DND-41 (cell line): ENCODE results near the gene DUT.

Experiments used
- ATAC-seq: fragments of 200-7000 bp; cut with Tn5 transposase; 3 replicates; pipeline ENCODE4 v1.9.1; 2021; ENCODE audit warnings: low read depth; ENCODE audit not compliant: insufficient read depth
- DNase-seq: peaks from one replicate; pipeline ENCODE4 v3.0.0-alpha.2; 2020
- H2AFZ ChIP-seq: 2 replicates; pipeline ENCODE4 v1.6.0; 2012; ENCODE audit warnings: low read depth, low read length
- H3K27ac ChIP-seq: 2 replicates; pipeline ENCODE4 v1.5.1; 2012; ENCODE audit warnings: low read length, inconsistent platforms
- H3K27me3 ChIP-seq: fragments of 200-600 bp; sonication (generic); 2 replicates; pipeline ENCODE4 v1.6.0; 2012; ENCODE audit warnings: low read length, mild to moderate bottlenecking, inconsistent platforms; ENCODE audit not compliant: insufficient read depth, poor library complexity
- H3K36me3 ChIP-seq: 2 replicates; pipeline ENCODE4 v1.5.1; 2012; ENCODE audit warnings: low read length, inconsistent platforms; ENCODE audit not compliant: insufficient read depth
- H3K4me1 ChIP-seq: 2 replicates; pipeline ENCODE4 v1.5.1; 2012; ENCODE audit warnings: mild to moderate bottlenecking, low read length; ENCODE audit not compliant: insufficient read depth
- H3K4me2 ChIP-seq: 2 replicates; pipeline ENCODE4 v1.6.0; 2012; ENCODE audit warnings: mild to moderate bottlenecking, moderate library complexity, low read length, inconsistent platforms; ENCODE audit not compliant: insufficient read depth
- H3K4me3 ChIP-seq, 2 experiments: fragments of 200-600 bp in 1 of 2; shearing (Covaris generic) in 1 of 2; 2 replicates each; pipeline ENCODE4 v1.5.1; 2012 to 2016; ENCODE audit warnings: inconsistent platforms in 2 of 2, low read length in 2 of 2, mild to moderate bottlenecking in 2 of 2, low read depth in 1 of 2, moderate library complexity in 1 of 2
- H3K79me2 ChIP-seq: 2 replicates; pipeline ENCODE4 v1.6.0; 2012; ENCODE audit warnings: low read length, inconsistent platforms; ENCODE audit not compliant: insufficient read depth
- H3K9ac ChIP-seq: 2 replicates; pipeline ENCODE4 v1.6.0; 2012; ENCODE audit warnings: low read depth, mild to moderate bottlenecking, inconsistent platforms, low read length, moderate library complexity
- H3K9me3 ChIP-seq: 2 replicates; pipeline ENCODE4 v1.5.1; 2012; ENCODE audit warnings: low read length, moderate library complexity, mild to moderate bottlenecking, inconsistent platforms; ENCODE audit not compliant: insufficient read depth, severe bottlenecking
- H4K20me1 ChIP-seq: 2 replicates; pipeline ENCODE4 v1.6.0; 2012; ENCODE audit warnings: low read length; ENCODE audit not compliant: insufficient read depth
- CTCF ChIP-seq: IDR thresholded peaks from 2 replicates; pipeline ENCODE4 v1.5.1; 2012; ENCODE audit warnings: borderline replicate concordance, low read length, moderate library complexity, mild to moderate bottlenecking; ENCODE audit not compliant: poor library complexity, severe bottlenecking; ENCODE audit errors: extremely low read depth
- EZH2 ChIP-seq: IDR thresholded peaks from 3 replicates; pipeline ENCODE4 v1.6.1; 2012; ENCODE audit warnings: borderline replicate concordance, low read depth, mild to moderate bottlenecking, moderate library complexity, low read length, inconsistent platforms; ENCODE audit not compliant: severe bottlenecking

DUT gene

GRCh38 chr15:48366584-48367312 is 35.5 kb downstream of the DUT start:
- Histone ChIP-seq H3K9me3 (no peaks in the 10 kb centered on the region), H3K27me3 (no peaks in the 10 kb centered on the region), H3K4me2 (no peak overlapping the region), H4K20me1 (no peaks in the 10 kb centered on the region), H3K79me2 (no peaks in the 10 kb centered on the region), H3K27ac (no peak overlapping the region), H2AFZ (no peak overlapping the region), H3K4me1 (no peaks in the 10 kb centered on the region), H3K36me3 (no peaks in the 10 kb centered on the region), H3K4me3 (no peak overlapping the region), H3K9ac (no peak overlapping the region)
- TF ChIP-seq EZH2, result no peak
- DNase-seq (no peak), ATAC-seq (no peak)

- no peak overlapping the region for H3K9ac ChIP-seq
- no peaks in the 10 kb centered on the region for H3K9me3 ChIP-seq
- no peaks in the 10 kb centered on the region for H3K79me2 ChIP-seq
- no peak overlapping the region for H2AFZ ChIP-seq
- H3K4me3 ChIP-seq, result no peak overlapping the region
- no peak overlapping the region for H3K4me2 ChIP-seq
- no peak overlapping the region for H3K27ac ChIP-seq
- no peaks in the 10 kb centered on the region for H4K20me1 ChIP-seq
- ATAC-seq, result no peak
- H3K27me3 ChIP-seq, result no peaks in the 10 kb centered on the region
- H3K36me3 ChIP-seq, result no peaks in the 10 kb centered on the region
- no peak for DNase-seq
- no peaks in the 10 kb centered on the region for H3K4me1 ChIP-seq
- no peak for TF ChIP-seq CTCF
- no peak for TF ChIP-seq EZH2
These were observed 36.3 kb downstream of the DUT start for GRCh38 chr15:48367483-48367882.

GRCh38 chr15:48370460-48370859 is 39.2 kb downstream of the DUT start:
- Histone ChIP-seq H3K9ac (no peak overlapping the region), H3K4me2 (no peak overlapping the region), H3K27me3 (no peaks in the 10 kb centered on the region), H3K36me3 (no peaks in the 10 kb centered on the region), H3K79me2 (no peaks in the 10 kb centered on the region), H3K27ac (no peak overlapping the region), H2AFZ (no peak overlapping the region), H3K4me1 (no peaks in the 10 kb centered on the region), H3K4me3 (no peak overlapping the region), H4K20me1 (no peaks in the 10 kb centered on the region), H3K9me3 (no peaks in the 10 kb centered on the region)
- ATAC-seq, result no peak
- DNase-seq, result no peak
- TF ChIP-seq EZH2 (no peak), CTCF (no peak)

GRCh38 chr15:48371550-48371949 is 40.3 kb downstream of the DUT start:
- H3K27me3 ChIP-seq, result no peaks in the 10 kb centered on the region
- no peak overlapping the region for H3K27ac ChIP-seq
- ATAC-seq, result no peak
- no peak overlapping the region for H3K4me2 ChIP-seq
- H3K79me2 ChIP-seq, result no peaks in the 10 kb centered on the region
- H4K20me1 ChIP-seq, result no peaks in the 10 kb centered on the region
- no peak for TF ChIP-seq EZH2
- TF ChIP-seq CTCF, result no peak
- no peak overlapping the region for H3K4me3 ChIP-seq
- no peak overlapping the region for H3K9ac ChIP-seq
- DNase-seq, result no peak
- no peaks in the 10 kb centered on the region for H3K4me1 ChIP-seq
- no peaks in the 10 kb centered on the region for H3K9me3 ChIP-seq
- no peak overlapping the region for H2AFZ ChIP-seq
- no peaks in the 10 kb centered on the region for H3K36me3 ChIP-seq
